ENCODE data around the gene TKTL2. TPM values are rescaled to one million over a fixed set of nuclear protein-coding genes. Genes with fewer than 3 reads are reported as not detected.

Gene TKTL2
- total RNA-seq, 3 donors from 2014 or later: 0.32 TPM; not detected in 2

GRCh38 chr4:163486321-163486720 is 12.8 kb upstream of the TKTL2 start:
- intact Hi-C loops (cut with DNase I; ENCODE audit: low total_unique reads): no loop called here
- Histone ChIP-seq H3K4me1 (no peaks in the 10 kb centered on the region), H3K27me3 (no peaks in the 10 kb centered on the region), H3K4me3 (no peak overlapping the region), H3K27ac (no peak overlapping the region), H3K9me3 (no peaks in the 10 kb centered on the region), H3K36me3 (no peaks in the 10 kb centered on the region)
- DNase-seq (ENCODE audit: low spot score in 2 of 2): no peak
- TF ChIP-seq POLR2A (IDR thresholded peaks at IDR 0.05) (no peak), CTCF (IDR thresholded peaks at IDR 0.05) (no peak), POLR2AphosphoS5 (IDR thresholded peaks at IDR 0.05) (no peak)

DNA sequence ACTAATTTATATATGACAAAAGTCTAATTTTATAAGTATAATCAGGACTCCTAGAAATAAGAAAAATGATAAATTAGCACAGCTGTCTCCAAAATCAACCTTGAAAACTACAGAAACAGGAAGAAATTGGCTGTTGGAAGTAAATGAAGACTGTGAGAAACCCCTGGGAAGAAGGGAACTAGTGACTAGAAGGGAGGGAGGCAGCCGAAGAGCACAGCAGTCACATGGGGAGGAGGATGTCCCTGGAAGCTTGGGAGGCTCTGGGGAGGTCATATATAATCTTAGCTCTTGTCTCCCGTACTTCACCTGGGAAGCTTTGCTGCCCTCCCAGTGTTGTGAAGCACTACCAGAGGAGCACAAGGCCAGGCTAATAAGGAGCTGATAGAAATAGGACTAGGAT is 12.0 kb upstream of the TKTL2 start:
- no peak overlapping the region for H3K4me3 ChIP-seq
- H3K4me1 ChIP-seq: no peaks in the 10 kb centered on the region
- no peaks in the 10 kb centered on the region for H3K36me3 ChIP-seq
- H3K27me3 ChIP-seq: no peaks in the 10 kb centered on the region
- intact Hi-C loops (cut with DNase I; ENCODE audit: low total_unique reads): no loop called here
- no peaks in the 10 kb centered on the region for H3K9me3 ChIP-seq
- TF ChIP-seq POLR2A (IDR thresholded peaks at IDR 0.05) (no peak), POLR2AphosphoS5 (IDR thresholded peaks at IDR 0.05) (no peak), CTCF (IDR thresholded peaks at IDR 0.05) (no peak)
- no peak for DNase-seq (ENCODE audit: low spot score in 2 of 2)
- H3K27ac ChIP-seq: no peak overlapping the region

GRCh38 chr4:163484906-163485305 is 11.4 kb upstream of the TKTL2 start:
- Histone ChIP-seq H3K27ac (no peak overlapping the region), H3K27me3 (no peaks in the 10 kb centered on the region), H3K9me3 (no peaks in the 10 kb centered on the region), H3K4me3 (no peak overlapping the region), H3K4me1 (no peaks in the 10 kb centered on the region), H3K36me3 (no peaks in the 10 kb centered on the region)
- TF ChIP-seq CTCF (IDR thresholded peaks at IDR 0.05) (peak in 1 of 3 donors; percentile 15), POLR2AphosphoS5 (IDR thresholded peaks at IDR 0.05) (no peak), POLR2A (IDR thresholded peaks at IDR 0.05) (no peak)
- DNase-seq (ENCODE audit: low spot score in 2 of 2): no peak
- intact Hi-C loops (cut with DNase I; ENCODE audit: low total_unique reads): loop anchor here (5.0 kb wide), 1 partner anchor 1522 kb away; no protein-coding TSS in a partner anchor

DNA sequence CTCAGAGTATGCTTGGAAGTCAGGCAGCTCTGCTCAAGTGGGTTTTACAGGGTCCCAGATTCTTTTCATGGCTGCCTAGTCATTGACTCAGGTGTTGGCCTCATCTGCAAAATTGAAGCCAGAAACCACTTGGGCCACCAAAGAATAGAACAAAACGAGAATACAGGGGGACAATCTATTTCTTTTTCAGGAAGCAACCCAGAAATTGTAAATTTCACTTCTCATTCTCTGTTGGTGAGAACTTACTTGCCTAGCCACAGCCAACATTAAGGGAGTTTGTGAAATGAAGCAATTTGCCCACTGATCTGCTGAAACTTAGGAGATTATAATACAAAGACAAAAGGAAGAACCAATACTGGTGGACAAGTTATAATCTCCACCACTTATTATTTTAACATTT is 8.6 kb upstream of the TKTL2 start:
- H3K4me3 ChIP-seq: no peak overlapping the region
- no peak overlapping the region for H3K27ac ChIP-seq
- no peaks in the 10 kb centered on the region for H3K4me1 ChIP-seq
- DNase-seq (ENCODE audit: low spot score in 2 of 2): no peak
- no peaks in the 10 kb centered on the region for H3K9me3 ChIP-seq
- no peaks in the 10 kb centered on the region for H3K27me3 ChIP-seq
- H3K36me3 ChIP-seq: no peaks in the 10 kb centered on the region
- intact Hi-C loops (cut with DNase I; ENCODE audit: low total_unique reads): loop anchor here (5.0 kb wide), 1 partner anchor 1525 kb away; no protein-coding TSS in a partner anchor
- TF ChIP-seq POLR2AphosphoS5 (IDR thresholded peaks at IDR 0.05) (no peak), POLR2A (IDR thresholded peaks at IDR 0.05) (no peak), CTCF (IDR thresholded peaks at IDR 0.05) (no peak)

- intact Hi-C loops (cut with DNase I; ENCODE audit: low total_unique reads): no loop called here
- Histone ChIP-seq H3K27ac (no peak overlapping the region), H3K27me3 (no peaks in the 10 kb centered on the region), H3K4me1 (no peaks in the 10 kb centered on the region), H3K36me3 (no peaks in the 10 kb centered on the region), H3K9me3 (no peaks in the 10 kb centered on the region), H3K4me3 (no peak overlapping the region)
- no peak for DNase-seq (ENCODE audit: low spot score in 2 of 2)
- TF ChIP-seq POLR2A (IDR thresholded peaks at IDR 0.05) (no peak), POLR2AphosphoS5 (IDR thresholded peaks at IDR 0.05) (no peak), CTCF (IDR thresholded peaks at IDR 0.05) (no peak)
These were observed 3.3 kb upstream of the TKTL2 start for GRCh38 chr4:163476761-163477438.

All from breast epithelium (tissue), 4 donors.